ENCODE results near the gene DPH1. TPM values are rescaled to one million over a fixed set of nuclear protein-coding genes. Genes with fewer than 3 reads are reported as not detected.
A peak's percentile ranks its signal among the peaks of the same experiment; 100 is the strongest.

DPH1 gene
- total RNA-seq, 4 donors from 2014 or later = 27.4 to 41.8 (median 38.3) TPM

DNA sequence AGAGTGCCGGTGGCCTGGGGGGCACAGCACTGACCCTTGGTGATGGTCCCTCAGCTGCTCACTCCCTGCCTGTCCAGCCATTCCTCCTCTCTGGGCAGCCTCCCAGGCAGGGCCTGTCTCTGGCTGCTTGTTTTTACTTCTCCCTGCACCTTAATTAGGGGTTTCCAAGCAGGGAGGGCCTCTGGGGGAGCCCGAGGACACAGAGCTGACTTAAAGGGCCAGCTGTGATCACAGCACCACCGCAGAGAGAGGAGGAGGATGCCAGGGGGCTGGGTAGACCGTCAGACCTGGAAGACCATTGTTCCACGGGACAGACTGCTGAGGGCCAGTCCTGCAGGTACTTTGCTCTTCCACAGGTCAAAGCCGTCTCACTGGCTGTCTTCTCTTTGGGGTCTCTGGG is 1.2 kb upstream of the DPH1 start:
- no peak for DNase-seq (ENCODE audit: extremely low spot score)
- peaks cover under 1 to 10% (median 7%) of the 10 kb centered on the region in 4 donors for H3K36me3 ChIP-seq
- H3K4me3 ChIP-seq = no peak overlapping the region
- H3K4me1 ChIP-seq = peaks cover 38 to 66% (median 60%) of the 10 kb centered on the region in 4 donors
- TF ChIP-seq, protein P1, sequence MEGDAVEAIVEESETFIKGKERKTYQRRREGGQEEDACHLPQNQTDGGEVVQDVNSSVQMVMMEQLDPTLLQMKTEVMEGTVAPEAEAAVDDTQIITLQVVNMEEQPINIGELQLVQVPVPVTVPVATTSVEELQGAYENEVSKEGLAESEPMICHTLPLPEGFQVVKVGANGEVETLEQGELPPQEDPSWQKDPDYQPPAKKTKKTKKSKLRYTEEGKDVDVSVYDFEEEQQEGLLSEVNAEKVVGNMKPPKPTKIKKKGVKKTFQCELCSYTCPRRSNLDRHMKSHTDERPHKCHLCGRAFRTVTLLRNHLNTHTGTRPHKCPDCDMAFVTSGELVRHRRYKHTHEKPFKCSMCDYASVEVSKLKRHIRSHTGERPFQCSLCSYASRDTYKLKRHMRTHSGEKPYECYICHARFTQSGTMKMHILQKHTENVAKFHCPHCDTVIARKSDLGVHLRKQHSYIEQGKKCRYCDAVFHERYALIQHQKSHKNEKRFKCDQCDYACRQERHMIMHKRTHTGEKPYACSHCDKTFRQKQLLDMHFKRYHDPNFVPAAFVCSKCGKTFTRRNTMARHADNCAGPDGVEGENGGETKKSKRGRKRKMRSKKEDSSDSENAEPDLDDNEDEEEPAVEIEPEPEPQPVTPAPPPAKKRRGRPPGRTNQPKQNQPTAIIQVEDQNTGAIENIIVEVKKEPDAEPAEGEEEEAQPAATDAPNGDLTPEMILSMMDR (IDR thresholded peaks at IDR 0.05) = no peak
- no peak for TF ChIP-seq POLR2AphosphoS5 (IDR thresholded peaks at IDR 0.05)
- TF ChIP-seq POLR2A (IDR thresholded peaks at IDR 0.05; ENCODE audit: low read depth) = no peak
- no peak for TF ChIP-seq EP300 (IDR thresholded peaks at IDR 0.05)
- no peaks in the 10 kb centered on the region for H3K9me3 ChIP-seq
- no peak overlapping the region for H3K27ac ChIP-seq (replicated peaks in 1 of 4)
- WGBS = 100% methylated on average over 3 of the region's 6 CpGs
- intact Hi-C loops (cut with DNase I) = no loop called here
- peaks cover 10 to 56% (median 15%) of the 10 kb centered on the region in 4 donors for H3K27me3 ChIP-seq

DNA sequence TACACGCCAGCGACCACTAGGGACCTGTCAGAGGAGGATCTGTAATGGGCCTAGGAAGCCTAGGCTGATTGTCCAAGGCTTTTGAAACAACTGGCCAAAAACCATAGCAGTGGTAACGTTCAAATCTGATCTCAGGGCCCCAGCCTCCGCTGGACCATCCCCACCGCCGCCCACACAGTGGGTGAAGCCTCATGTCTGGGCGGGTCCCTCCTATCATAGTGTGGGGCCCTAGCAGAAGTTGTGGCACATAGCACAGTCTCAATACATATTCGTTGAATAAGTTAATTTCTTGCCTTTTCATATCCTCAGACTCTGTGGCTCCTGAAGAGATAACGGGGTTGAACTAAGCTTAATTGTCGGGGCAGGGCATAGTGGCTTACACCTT is 818 bp downstream of the DPH1 start:
- H3K27ac ChIP-seq (replicated peaks in 1 of 4) = peak overlapping the region in 3 of 4 donors; percentile 74 to 85 (median 84)
- H3K36me3 ChIP-seq = peaks cover 10 to 25% (median 19%) of the 10 kb centered on the region in 4 donors
- TF ChIP-seq POLR2A (IDR thresholded peaks at IDR 0.05; ENCODE audit: low read depth) (no peak), POLR2AphosphoS5 (IDR thresholded peaks at IDR 0.05) (peak in 1 of 2 donors; percentile 23), EP300 (IDR thresholded peaks at IDR 0.05) (no peak)
- TF ChIP-seq, protein P1 (IDR thresholded peaks at IDR 0.05) = peak in 1 of 3 experiments; percentile 29
- peak overlapping the region; percentile 91 to 99 (median 96) for H3K4me3 ChIP-seq
- no peak for DNase-seq (ENCODE audit: extremely low spot score)
- intact Hi-C loops (cut with DNase I) = loop anchor here (10.0 kb wide), 1 partner anchor 646 kb away; no protein-coding TSS in a partner anchor
- no peaks in the 10 kb centered on the region for H3K9me3 ChIP-seq
- H3K4me1 ChIP-seq = peaks cover 19 to 47% (median 39%) of the 10 kb centered on the region in 4 donors
- 28% methylated on average over 8 of the region's 10 CpGs for WGBS
- peaks cover 0 to 35% (median under 1%) of the 10 kb centered on the region in 4 donors for H3K27me3 ChIP-seq

DNA sequence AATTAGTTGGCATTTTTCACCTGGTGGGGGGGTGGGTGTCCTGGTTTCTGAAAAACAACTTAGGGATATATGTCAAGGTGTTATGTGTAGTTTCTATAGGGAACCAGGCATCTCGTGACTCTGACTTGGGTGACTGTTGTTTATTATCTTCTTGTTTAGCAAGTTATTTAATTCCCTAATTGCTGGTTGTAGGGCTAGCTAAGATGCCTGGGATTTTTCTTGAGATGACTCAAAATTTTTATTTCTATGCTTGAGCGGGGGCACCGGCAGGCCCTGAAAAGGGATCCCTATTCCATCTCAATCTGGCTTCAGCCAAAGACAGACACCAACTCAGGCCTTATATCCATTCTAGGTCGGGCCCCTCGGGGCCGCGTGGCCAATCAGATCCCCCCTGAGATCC is 3.2 kb downstream of the DPH1 start:
- H3K27me3 ChIP-seq = peaks cover 0 to 13% (median 0%) of the 10 kb centered on the region in 4 donors
- DNase-seq (ENCODE audit: extremely low spot score) = no peak
- no peak overlapping the region for H3K27ac ChIP-seq (replicated peaks in 1 of 4)
- no peak overlapping the region for H3K4me3 ChIP-seq
- H3K9me3 ChIP-seq = no peaks in the 10 kb centered on the region
- TF ChIP-seq POLR2A (IDR thresholded peaks at IDR 0.05; ENCODE audit: low read depth) (no peak), EP300 (IDR thresholded peaks at IDR 0.05) (no peak), POLR2AphosphoS5 (IDR thresholded peaks at IDR 0.05) (no peak)
- TF ChIP-seq, protein P1 (IDR thresholded peaks at IDR 0.05) = no peak
- H3K4me1 ChIP-seq = peaks cover 19 to 40% (median 33%) of the 10 kb centered on the region in 4 donors
- peaks cover 21 to 49% (median 41%) of the 10 kb centered on the region in 4 donors for H3K36me3 ChIP-seq
- intact Hi-C loops (cut with DNase I) = loop anchor here (10.0 kb wide), 1 partner anchor 648 kb away; no protein-coding TSS in a partner anchor
- WGBS = 94% methylated on average over 3 of the region's 7 CpGs

DNA sequence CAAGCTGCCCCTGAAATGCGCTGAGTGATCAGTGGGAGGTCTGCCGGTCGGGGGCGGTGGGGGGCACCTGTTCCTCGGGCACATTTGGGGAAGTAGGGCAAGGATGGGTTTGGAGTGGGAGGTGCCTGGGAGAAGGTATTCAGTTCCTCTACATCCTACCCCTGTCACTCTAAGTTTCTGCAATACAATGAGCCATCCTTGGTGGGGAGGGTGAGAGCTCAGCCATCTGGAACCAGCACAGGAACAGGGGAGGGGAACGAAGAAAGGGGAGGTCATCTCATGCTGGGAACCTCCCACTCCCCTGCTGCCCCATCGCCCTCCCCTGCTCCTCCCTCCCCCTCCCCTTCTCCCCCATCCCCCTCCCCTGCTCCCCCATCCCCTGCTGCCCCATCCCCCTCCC is 4.2 kb downstream of the DPH1 start:
- WGBS = 79% methylated on average over 7 of the region's 7 CpGs

More for the DNA sequence above, 4.2 kb downstream of the DPH1 start:
- Histone ChIP-seq H3K27me3 (peaks cover 0 to 4% (median 0%) of the 10 kb centered on the region in 4 donors), H3K27ac (replicated peaks in 1 of 4) (no peak overlapping the region), H3K4me1 (peaks cover 19 to 40% (median 33%) of the 10 kb centered on the region in 4 donors), H3K4me3 (no peak overlapping the region), H3K9me3 (no peaks in the 10 kb centered on the region), H3K36me3 (peaks cover 21 to 58% (median 44%) of the 10 kb centered on the region in 4 donors)
- DNase-seq (ENCODE audit: extremely low spot score) = no peak
- no peak for TF ChIP-seq EP300 (IDR thresholded peaks at IDR 0.05)
- TF ChIP-seq, protein P1 (IDR thresholded peaks at IDR 0.05) = no peak
- intact Hi-C loops (cut with DNase I) = loop anchor here (10.0 kb wide), 1 partner anchor 649 kb away; no protein-coding TSS in a partner anchor

Data from esophagus muscularis mucosa (tissue), 4 donors.